ENCODE data around the gene ZNF514. TPM values are rescaled to one million over a fixed set of nuclear protein-coding genes. Genes with fewer than 3 reads are reported as not detected.
A peak's percentile ranks its signal among the peaks of the same experiment; 100 is the strongest.

The ZNF514 gene
- total RNA-seq, 2 donors from 2014 or later: 13.3 to 22.3 TPM

- H3K36me3 ChIP-seq: peaks cover 3% of the 10 kb centered on the region
- peaks cover 39% of the 10 kb centered on the region for H3K9me3 ChIP-seq
- H3K4me3 ChIP-seq: no peak overlapping the region
- no peaks in the 10 kb centered on the region for H3K4me1 ChIP-seq (ENCODE audit: control insufficient read depth in 1 of 2, low read depth in 2 of 2)
- DNase-seq (ENCODE audit: low spot score): no peak
- no peak overlapping the region for H3K27ac ChIP-seq
- H3K27me3 ChIP-seq (replicated peaks; ENCODE audit: insufficient read depth): no peaks in the 10 kb centered on the region
- no peak for ATAC-seq (ENCODE audit: insufficient number of reproducible peaks, low FRiP score, low read depth)
- TF ChIP-seq, protein P1, sequence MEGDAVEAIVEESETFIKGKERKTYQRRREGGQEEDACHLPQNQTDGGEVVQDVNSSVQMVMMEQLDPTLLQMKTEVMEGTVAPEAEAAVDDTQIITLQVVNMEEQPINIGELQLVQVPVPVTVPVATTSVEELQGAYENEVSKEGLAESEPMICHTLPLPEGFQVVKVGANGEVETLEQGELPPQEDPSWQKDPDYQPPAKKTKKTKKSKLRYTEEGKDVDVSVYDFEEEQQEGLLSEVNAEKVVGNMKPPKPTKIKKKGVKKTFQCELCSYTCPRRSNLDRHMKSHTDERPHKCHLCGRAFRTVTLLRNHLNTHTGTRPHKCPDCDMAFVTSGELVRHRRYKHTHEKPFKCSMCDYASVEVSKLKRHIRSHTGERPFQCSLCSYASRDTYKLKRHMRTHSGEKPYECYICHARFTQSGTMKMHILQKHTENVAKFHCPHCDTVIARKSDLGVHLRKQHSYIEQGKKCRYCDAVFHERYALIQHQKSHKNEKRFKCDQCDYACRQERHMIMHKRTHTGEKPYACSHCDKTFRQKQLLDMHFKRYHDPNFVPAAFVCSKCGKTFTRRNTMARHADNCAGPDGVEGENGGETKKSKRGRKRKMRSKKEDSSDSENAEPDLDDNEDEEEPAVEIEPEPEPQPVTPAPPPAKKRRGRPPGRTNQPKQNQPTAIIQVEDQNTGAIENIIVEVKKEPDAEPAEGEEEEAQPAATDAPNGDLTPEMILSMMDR (IDR thresholded peaks at IDR 0.05): no peak
Measured at GRCh38 chr2:95138702-95139101, 20.9 kb downstream of the ZNF514 start.

- Histone ChIP-seq H3K36me3 (no peaks in the 10 kb centered on the region), H3K9me3 (no peaks in the 10 kb centered on the region), H3K27me3 (replicated peaks; ENCODE audit: insufficient read depth) (no peaks in the 10 kb centered on the region), H3K4me1 (ENCODE audit: control insufficient read depth in 1 of 2, low read depth in 2 of 2) (peaks cover 3 to 28% of the 10 kb centered on the region in 2 donors), H3K4me3 (peak overlapping the region; percentile 83), H3K27ac (peak overlapping the region in 1 of 2 donors; percentile 84)
- no peak for DNase-seq (ENCODE audit: low spot score)
- TF ChIP-seq, protein P1 (IDR thresholded peaks at IDR 0.05): no peak
- ATAC-seq (ENCODE audit: insufficient number of reproducible peaks, low FRiP score, low read depth): no peak
Measured at GRCh38 chr2:95122197-95122551, 37.5 kb downstream of the ZNF514 start.

GRCh38 chr2:95121407-95122196 is 38.0 kb downstream of the ZNF514 start, which contains the start of gene MRPS5:
TSS of gene MRPS5 (minus strand) at chr2:95121808. CDS start at chr2:95121791, 17 bp downstream.
- Histone ChIP-seq H3K27me3 (replicated peaks; ENCODE audit: insufficient read depth) (no peaks in the 10 kb centered on the region), H3K4me3 (peak within 1 kb of the TSS; percentile 83), H3K36me3 (no peaks in the 10 kb centered on the region), H3K4me1 (ENCODE audit: control insufficient read depth in 1 of 2, low read depth in 2 of 2) (peaks cover 3 to 28% of the 10 kb centered on the region in 2 donors), H3K27ac (peak within 1 kb of the TSS; percentile 84 to 89), H3K9me3 (no peaks in the 10 kb centered on the region)
- TF ChIP-seq, protein P1 (IDR thresholded peaks at IDR 0.05): no peak
- peak; percentile 95 for ATAC-seq (ENCODE audit: insufficient number of reproducible peaks, low FRiP score, low read depth)
- peak; percentile 41 for DNase-seq (ENCODE audit: low spot score)

GRCh38 chr2:95121093-95121406 is 38.6 kb downstream of the ZNF514 start:
- Histone ChIP-seq H3K4me1 (ENCODE audit: control insufficient read depth in 1 of 2, low read depth in 2 of 2) (peaks cover 3 to 28% of the 10 kb centered on the region in 2 donors), H3K4me3 (peak overlapping the region; percentile 83), H3K9me3 (no peaks in the 10 kb centered on the region), H3K27me3 (replicated peaks; ENCODE audit: insufficient read depth) (no peaks in the 10 kb centered on the region), H3K27ac (peak overlapping the region; percentile 84 to 89), H3K36me3 (no peaks in the 10 kb centered on the region)
- DNase-seq (ENCODE audit: low spot score) (no peak), ATAC-seq (ENCODE audit: insufficient number of reproducible peaks, low FRiP score, low read depth) (no peak)
- TF ChIP-seq, protein P1 (IDR thresholded peaks at IDR 0.05): no peak

- Histone ChIP-seq H3K27ac (no peak overlapping the region), H3K4me1 (ENCODE audit: control insufficient read depth in 1 of 2, low read depth in 2 of 2) (peaks cover 0 to 25% of the 10 kb centered on the region in 2 donors), H3K4me3 (no peak overlapping the region), H3K36me3 (peaks cover 12% of the 10 kb centered on the region), H3K27me3 (replicated peaks; ENCODE audit: insufficient read depth) (no peaks in the 10 kb centered on the region), H3K9me3 (no peaks in the 10 kb centered on the region)
- DNase-seq (ENCODE audit: low spot score) (no peak), ATAC-seq (ENCODE audit: insufficient number of reproducible peaks, low FRiP score, low read depth) (peak; percentile 36)
- TF ChIP-seq, protein P1 (IDR thresholded peaks at IDR 0.05): peak; percentile 47
Measured at GRCh38 chr2:95115418-95115817, 44.2 kb downstream of the ZNF514 start.

All from thoracic aorta (tissue), 2 donors.